ENCODE measurements around the gene GPR156. TPM values are rescaled to one million over a fixed set of nuclear protein-coding genes. Genes with fewer than 3 reads are reported as not detected.
A peak's percentile ranks its signal among the peaks of the same experiment; 100 is the strongest.
"Not testable (repeated sequence)": the region's sequence is repeated elsewhere in the genome, so short reads cannot be mapped to it uniquely, and the experiment has no call there.

Gene GPR156
- total RNA-seq, 2 donors from 2014 or later = 1.1 to 1.2 TPM

DNA sequence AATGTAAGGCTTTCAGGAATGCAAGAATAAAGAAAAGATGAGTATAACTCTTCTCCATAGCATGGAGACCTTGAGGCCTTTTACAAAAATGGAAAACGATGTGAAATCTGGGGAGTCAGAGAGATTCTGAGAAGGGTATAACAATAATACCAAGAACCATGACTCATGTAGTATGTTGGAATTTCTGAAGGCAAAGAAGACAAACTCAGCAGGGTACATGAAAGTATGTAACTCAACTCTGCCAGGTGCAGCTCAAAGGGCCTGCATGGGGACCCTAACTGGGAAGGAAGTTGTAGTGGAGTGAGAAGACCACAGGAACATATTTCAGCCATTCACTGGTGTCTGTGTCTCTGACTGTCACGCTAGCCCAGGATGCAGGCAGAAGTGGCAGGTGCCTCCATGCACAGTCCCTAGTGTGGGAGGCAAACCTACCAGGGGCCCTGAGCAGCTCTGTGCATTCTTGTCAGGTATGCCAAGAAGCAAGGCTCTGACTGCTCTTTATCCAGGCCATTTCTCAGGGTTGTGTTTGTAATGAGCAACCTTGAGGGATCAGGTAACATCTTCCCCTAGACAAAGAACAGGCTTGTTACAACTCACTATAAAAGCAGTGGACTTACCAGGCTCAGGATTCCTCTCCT is 57.2 kb downstream of the GPR156 start:
- H3K27ac Mint-ChIP-seq = no peak overlapping the region
- Histone ChIP-seq H3K9ac (ENCODE audit: extremely low read depth, low read length, poor library complexity, severe bottlenecking) (no peak overlapping the region), H3K4me1 (ENCODE audit: control insufficient read depth, insufficient read depth, low read length) (no peaks in the 10 kb centered on the region), H3K9me3 (ENCODE audit: control insufficient read depth, low read length) (peaks cover 5% of the 10 kb centered on the region), H3K27me3 (ENCODE audit: control insufficient read depth, insufficient read depth, low read length, poor library complexity, severe bottlenecking) (no peaks in the 10 kb centered on the region), H3K36me3 (ENCODE audit: control insufficient read depth, insufficient read depth, low read length) (no peaks in the 10 kb centered on the region), H3K4me3 (ENCODE audit: low read length) (no peak overlapping the region), H3K27ac (ENCODE audit: low read depth, low read length) (no peak overlapping the region)
- peaks cover 1% of the 10 kb centered on the region for H3K4me1 Mint-ChIP-seq
- TF ChIP-seq, protein P1, sequence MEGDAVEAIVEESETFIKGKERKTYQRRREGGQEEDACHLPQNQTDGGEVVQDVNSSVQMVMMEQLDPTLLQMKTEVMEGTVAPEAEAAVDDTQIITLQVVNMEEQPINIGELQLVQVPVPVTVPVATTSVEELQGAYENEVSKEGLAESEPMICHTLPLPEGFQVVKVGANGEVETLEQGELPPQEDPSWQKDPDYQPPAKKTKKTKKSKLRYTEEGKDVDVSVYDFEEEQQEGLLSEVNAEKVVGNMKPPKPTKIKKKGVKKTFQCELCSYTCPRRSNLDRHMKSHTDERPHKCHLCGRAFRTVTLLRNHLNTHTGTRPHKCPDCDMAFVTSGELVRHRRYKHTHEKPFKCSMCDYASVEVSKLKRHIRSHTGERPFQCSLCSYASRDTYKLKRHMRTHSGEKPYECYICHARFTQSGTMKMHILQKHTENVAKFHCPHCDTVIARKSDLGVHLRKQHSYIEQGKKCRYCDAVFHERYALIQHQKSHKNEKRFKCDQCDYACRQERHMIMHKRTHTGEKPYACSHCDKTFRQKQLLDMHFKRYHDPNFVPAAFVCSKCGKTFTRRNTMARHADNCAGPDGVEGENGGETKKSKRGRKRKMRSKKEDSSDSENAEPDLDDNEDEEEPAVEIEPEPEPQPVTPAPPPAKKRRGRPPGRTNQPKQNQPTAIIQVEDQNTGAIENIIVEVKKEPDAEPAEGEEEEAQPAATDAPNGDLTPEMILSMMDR (conservative IDR thresholded peaks at IDR 0.05) = no peak
- no peak overlapping the region for H3K4me3 Mint-ChIP-seq
- H3K27me3 Mint-ChIP-seq (ENCODE audit: insufficient read depth) = no peaks in the 10 kb centered on the region
- WGBS, 2 experiments (ENCODE audit: insufficient coverage in 1 of 2, insufficient read length in 1 of 2) = 84 to 100% methylated on average over 1 to 2 of the region's 2 CpGs
- DNase-seq = peak; percentile 42
- no peaks in the 10 kb centered on the region for H3K36me3 Mint-ChIP-seq (ENCODE audit: low read depth)
- H3K9me3 Mint-ChIP-seq = peaks cover 7% of the 10 kb centered on the region

DNA sequence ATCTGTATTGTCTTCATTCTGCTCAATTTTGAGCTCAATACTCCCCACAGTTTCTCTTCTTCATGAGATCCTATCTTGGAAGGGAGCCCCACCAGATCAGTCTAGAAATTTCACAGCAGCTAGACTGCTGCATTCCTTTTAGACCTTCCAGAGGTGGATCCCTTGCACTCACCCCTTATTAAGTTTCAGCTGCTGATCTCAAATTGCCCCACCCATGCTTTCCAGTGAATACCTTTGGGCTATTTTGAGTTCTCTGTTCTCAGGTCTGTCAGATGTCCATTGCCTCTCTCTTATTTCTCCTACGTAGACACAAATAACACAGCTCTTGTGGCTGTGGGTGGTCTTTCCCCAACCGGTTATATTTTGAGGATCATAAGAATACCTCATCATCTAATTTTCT is 60.8 kb downstream of the GPR156 start:
- WGBS, 2 experiments (ENCODE audit: insufficient coverage in 1 of 2, insufficient read length in 1 of 2) = 78% methylated on average over 2 of the region's 2 CpGs; no CpG with 5 or more reads in 1 of the 2 experiments
- Histone ChIP-seq H3K4me1 (ENCODE audit: control insufficient read depth, insufficient read depth, low read length) (no peaks in the 10 kb centered on the region), H3K9me3 (ENCODE audit: control insufficient read depth, low read length) (no peaks in the 10 kb centered on the region), H3K4me3 (ENCODE audit: low read length) (no peak overlapping the region), H3K27me3 (ENCODE audit: control insufficient read depth, insufficient read depth, low read length, poor library complexity, severe bottlenecking) (no peaks in the 10 kb centered on the region), H3K36me3 (ENCODE audit: control insufficient read depth, insufficient read depth, low read length) (no peaks in the 10 kb centered on the region), H3K9ac (ENCODE audit: extremely low read depth, low read length, poor library complexity, severe bottlenecking) (no peak overlapping the region), H3K27ac (ENCODE audit: low read depth, low read length) (no peak overlapping the region)
- H3K4me1 Mint-ChIP-seq = peaks cover 2% of the 10 kb centered on the region
- TF ChIP-seq, protein P1 (conservative IDR thresholded peaks at IDR 0.05) = no peak
- no peaks in the 10 kb centered on the region for H3K9me3 Mint-ChIP-seq
- H3K27ac Mint-ChIP-seq = no peak overlapping the region
- H3K27me3 Mint-ChIP-seq (ENCODE audit: insufficient read depth) = no peaks in the 10 kb centered on the region
- H3K4me3 Mint-ChIP-seq = no peak overlapping the region
- no peak for DNase-seq
- H3K36me3 Mint-ChIP-seq (ENCODE audit: low read depth) = no peaks in the 10 kb centered on the region

DNA sequence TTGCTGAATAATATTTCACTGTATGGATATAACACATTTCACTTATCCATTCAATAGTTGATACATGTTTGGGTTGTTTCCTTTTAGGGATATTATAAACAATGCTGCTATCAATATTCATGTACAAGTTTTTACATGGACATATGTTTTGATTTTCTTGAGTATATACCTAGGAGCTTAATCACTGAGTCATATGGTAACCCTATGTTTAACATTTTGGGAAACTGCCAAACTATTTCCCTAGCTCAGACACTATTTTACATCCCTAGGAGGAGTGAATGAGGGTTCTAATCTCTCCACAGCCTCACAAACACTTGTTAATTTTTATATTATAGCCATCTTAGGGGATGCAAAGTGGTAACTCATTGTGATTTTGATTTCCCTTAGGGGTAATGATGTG is 66.0 kb downstream of the GPR156 start:
- Histone ChIP-seq H3K9ac (ENCODE audit: extremely low read depth, low read length, poor library complexity, severe bottlenecking) (no peak overlapping the region), H3K27ac (ENCODE audit: low read depth, low read length) (no peak overlapping the region), H3K9me3 (ENCODE audit: control insufficient read depth, low read length) (no peaks in the 10 kb centered on the region), H3K27me3 (ENCODE audit: control insufficient read depth, insufficient read depth, low read length, poor library complexity, severe bottlenecking) (no peaks in the 10 kb centered on the region), H3K4me1 (ENCODE audit: control insufficient read depth, insufficient read depth, low read length) (no peaks in the 10 kb centered on the region), H3K36me3 (ENCODE audit: control insufficient read depth, insufficient read depth, low read length) (no peaks in the 10 kb centered on the region), H3K4me3 (ENCODE audit: low read length) (no peak overlapping the region)
- H3K4me3 Mint-ChIP-seq = no peak overlapping the region
- H3K27me3 Mint-ChIP-seq (ENCODE audit: insufficient read depth) = no peaks in the 10 kb centered on the region
- TF ChIP-seq, protein P1 (conservative IDR thresholded peaks at IDR 0.05) = no peak
- H3K27ac Mint-ChIP-seq = no peak overlapping the region
- DNase-seq = no peak
- peaks cover 4% of the 10 kb centered on the region for H3K4me1 Mint-ChIP-seq
- no peaks in the 10 kb centered on the region for H3K36me3 Mint-ChIP-seq (ENCODE audit: low read depth)
- H3K9me3 Mint-ChIP-seq = no peaks in the 10 kb centered on the region

DNA sequence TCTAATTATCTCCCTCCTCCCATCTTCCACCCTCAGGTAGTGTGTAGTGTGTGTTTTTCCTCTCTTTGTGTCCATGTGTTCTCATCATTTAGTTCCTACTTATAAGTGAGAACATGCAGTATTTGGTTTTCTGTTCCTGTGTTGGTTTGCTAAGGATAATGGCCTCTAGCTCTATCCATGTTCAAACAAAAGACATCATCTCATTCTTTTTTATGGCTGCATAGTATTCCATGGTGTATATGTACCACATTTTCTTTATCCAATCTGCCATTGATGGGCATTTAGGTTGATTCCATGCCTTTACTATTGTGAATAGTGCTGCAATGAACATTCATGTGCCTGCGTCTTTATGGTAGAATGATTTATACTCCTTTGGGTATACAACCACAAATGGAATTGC is 68.4 kb downstream of the GPR156 start:
- not testable (repeated sequence) for H3K9ac ChIP-seq (ENCODE audit: extremely low read depth, low read length, poor library complexity, severe bottlenecking); H3K27me3 ChIP-seq (ENCODE audit: control insufficient read depth, insufficient read depth, low read length, poor library complexity, severe bottlenecking); H3K4me1 Mint-ChIP-seq; H3K27ac Mint-ChIP-seq; H3K36me3 ChIP-seq (ENCODE audit: control insufficient read depth, insufficient read depth, low read length); H3K27me3 Mint-ChIP-seq (ENCODE audit: insufficient read depth); H3K27ac ChIP-seq (ENCODE audit: low read depth, low read length); DNase-seq; H3K9me3 ChIP-seq (ENCODE audit: control insufficient read depth, low read length); H3K4me3 ChIP-seq (ENCODE audit: low read length); H3K9me3 Mint-ChIP-seq; H3K4me3 Mint-ChIP-seq; H3K4me1 ChIP-seq (ENCODE audit: control insufficient read depth, insufficient read depth, low read length); H3K36me3 Mint-ChIP-seq (ENCODE audit: low read depth)
- WGBS, 2 experiments (ENCODE audit: insufficient coverage in 1 of 2, insufficient read length in 1 of 2) = 83 to 91% methylated on average over 1 of the region's 1 CpG

Data from endodermal cell (in vitro differentiated cells).